NCI-H345 treated with DMSO at 0.1 percent for 48 hours (cell line): ENCODE results near the gene DOCK10.
"Not testable (repeated sequence)": the region's sequence is repeated elsewhere in the genome, so short reads cannot be mapped to it uniquely, and the experiment has no call there.

ENCODE experiments used
- DNase-seq: peaks from one replicate; lab custom pipeline; 2025; ENCODE audit not compliant: unreplicated experiment; lab: John Stamatoyannopoulos, UW

Gene DOCK10

DNA sequence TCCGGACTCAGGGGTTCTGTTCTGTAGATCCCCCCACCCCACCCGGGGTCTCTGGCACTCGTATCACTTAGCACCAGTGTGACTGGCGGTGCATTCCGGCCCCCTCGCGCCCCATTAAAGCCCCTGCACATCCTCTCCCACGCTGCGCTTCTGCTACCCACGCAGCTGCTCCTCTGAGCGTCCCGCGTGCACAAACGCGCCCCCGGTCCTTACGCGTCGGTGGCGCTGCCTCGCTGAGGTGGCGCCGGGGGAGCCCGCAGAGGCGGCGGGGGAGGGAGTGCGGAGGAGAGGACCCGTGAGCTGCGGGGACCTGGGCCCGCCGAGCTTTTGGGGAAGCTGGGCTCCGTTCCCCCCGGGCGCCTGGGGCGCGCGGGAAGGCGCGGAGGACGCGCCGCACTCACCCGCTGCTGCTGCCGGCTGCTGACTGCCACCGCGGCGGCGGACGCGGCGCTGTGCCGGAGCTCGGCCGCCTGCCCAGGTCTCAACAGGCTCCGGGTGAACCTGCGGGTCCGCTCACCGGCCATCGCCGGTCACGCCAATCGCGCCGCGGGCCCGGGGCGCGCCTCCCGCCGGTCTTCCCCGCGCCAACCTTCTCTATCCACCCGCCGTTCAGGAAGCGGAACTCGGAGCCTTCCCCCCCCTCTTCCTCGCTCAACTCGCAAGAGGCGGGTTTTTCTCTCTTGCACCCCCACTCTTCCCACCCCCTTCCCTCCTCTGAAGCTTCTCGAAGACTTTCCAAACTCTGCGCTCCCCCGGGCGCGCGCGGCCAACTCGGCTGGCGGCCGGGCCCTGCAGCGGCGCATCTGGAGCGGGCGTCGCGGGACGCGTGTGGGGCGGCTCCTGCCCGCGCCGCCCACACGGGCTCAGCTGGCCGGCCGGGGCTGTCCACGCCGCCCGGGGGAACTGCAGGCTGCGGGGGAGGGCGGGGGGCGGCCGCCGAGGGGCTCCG is at the start of gene DOCK10:
Gene DOCK10 (minus strand): TSS at position 618 of the 949 bp plus-strand sequence. CDS start 94 bp downstream, at position 524.
- no peak for DNase-seq

GRCh38 chr2:225091336-225091735 is 49.1 kb upstream of the DOCK10 start:
- no peak for DNase-seq

DNA sequence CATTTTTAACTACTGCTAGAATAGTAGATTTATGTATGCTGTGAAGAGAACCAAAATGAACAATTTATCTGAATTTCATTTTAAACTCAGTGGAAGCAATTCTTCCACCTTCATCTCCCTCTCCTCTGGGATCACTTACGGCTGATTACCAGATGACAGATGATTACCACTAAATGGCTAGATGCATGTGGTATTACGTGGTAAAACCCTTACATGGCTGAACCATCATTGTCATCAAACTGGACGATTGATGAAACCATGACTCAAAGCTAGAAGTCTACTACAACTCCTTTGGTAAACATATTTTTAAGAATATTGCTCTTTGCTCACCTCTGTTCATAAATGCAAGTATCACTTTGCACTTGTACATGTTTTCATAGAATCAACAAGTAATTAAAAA is 48.5 kb upstream of the DOCK10 start:
- no peak for DNase-seq

DNA sequence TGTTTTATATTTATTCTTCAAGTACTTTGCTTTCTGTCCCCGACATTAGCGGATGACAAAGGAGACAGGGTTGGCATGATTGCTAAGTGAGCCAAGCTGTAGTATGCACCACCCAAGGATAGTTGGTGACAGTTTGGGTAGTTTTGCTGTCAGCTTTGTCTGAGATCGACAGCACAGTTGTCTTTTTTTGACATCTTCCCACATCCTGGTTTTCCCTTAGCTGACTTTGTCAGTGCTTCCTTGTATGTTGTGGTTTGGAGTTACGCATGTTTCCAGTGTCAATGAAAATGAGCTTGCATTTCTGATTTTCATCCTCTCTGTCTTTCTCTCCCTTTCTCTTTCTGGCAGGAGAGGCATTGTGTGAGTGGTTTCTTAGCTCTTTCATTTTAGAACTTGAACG is 44.6 kb upstream of the DOCK10 start:
- DNase-seq: no peak

DNA sequence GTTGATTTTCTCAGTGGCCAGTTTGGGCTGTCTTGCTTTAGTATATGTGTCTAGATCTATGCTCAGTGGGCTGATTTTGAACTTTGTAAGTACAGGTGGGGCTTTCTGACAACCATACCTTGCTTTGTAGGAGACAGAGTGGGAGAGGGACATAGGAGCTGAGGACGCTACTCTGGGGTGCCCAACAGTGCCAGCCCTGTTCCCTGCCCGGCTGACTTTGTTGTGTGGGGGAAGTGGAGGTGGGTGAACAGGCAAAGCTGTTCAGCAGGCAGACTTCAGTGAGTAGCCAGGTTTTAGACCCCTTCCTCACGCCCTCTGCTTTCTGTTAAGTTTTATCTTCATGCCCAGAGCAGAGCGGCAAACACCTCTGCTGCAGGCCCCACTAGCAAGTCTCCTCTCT is 44.2 kb upstream of the DOCK10 start:
- no peak for DNase-seq

DNA sequence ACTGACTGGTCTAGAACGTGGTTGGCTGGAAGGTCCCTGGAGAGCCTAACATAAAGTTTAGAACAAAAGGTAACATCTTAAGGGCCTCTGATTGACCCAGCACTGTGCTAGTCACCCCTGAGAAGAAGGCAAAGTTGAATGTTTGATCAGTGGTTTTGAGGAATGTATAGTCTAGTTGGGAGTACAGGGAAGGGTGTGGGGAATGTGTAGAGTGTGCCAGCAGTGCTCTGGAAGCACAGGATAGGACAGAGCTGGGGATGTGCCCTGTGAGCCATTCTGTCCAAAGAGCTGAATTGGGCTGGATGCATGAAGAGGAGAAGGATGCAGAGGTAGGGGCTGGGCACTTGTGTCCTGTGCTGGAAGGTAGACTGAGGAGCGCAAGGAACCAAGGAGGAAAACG is 41.0 kb upstream of the DOCK10 start:
- no peak for DNase-seq

GRCh38 chr2:225076125-225076524 is 33.9 kb upstream of the DOCK10 start:
- no peak for DNase-seq

DNA sequence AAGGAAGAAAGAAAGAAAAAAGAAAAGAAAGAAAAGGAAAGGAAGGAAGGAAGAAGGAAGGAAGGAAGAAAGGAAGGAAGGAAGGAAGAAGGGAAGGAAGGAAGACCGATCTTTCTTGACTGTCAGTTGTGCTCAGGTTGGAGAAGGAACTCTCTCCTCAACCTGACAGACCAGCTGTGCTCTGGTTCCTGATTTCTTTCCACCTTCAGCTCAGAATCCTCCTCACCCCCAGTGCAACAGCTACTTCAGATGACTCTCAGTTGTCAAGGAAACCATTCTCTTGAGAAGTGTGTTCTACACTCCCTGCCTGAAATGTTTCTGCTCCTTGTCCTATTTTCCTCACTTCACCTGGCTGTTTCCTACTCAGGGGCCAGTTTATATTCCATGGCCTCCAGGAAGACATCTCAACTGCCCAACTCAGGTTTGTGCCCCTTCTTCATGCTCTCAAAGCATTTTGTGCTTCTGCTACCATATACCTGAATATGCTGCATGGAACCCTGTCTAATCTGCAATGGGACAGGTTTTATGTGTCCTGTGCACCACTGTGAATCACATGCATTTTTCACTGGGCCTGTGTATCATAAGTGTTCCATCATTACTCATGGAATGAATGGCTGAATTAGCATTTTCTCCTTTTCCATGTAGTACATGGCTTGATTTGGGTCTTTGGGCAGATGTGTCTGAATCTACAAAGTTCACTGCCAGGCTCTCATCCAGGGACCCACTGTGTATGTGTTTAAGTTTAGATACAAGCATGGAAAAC is 32.8 kb upstream of the DOCK10 start:
- DNase-seq: no peak

- no peak for DNase-seq
These were observed 32.1 kb upstream of the DOCK10 start for GRCh38 chr2:225074366-225074765.

DNA sequence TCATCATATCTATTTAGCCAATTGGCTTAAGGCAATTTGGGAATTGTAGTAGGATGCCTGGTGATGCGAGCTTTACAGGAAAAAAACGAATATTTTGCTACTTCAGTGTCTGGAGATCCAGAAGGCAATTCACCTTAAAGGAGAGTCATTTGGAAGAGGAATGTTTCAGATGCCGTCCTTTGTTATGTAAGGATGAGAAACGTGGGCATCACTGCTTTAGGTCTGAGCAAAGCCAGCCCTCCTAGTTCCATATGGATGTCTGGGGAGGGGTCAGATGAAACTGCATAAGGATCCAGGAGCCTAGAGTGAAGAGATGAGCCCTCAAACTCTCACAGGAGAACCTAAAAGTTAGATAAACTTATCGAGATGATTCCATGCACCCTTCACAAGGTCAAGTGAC is 30.9 kb upstream of the DOCK10 start:
- DNase-seq: no peak

- DNase-seq: no peak
These were observed 30.2 kb upstream of the DOCK10 start for GRCh38 chr2:225072444-225072843.

GRCh38 chr2:225070811-225071210 is 28.5 kb upstream of the DOCK10 start:
- DNase-seq: no peak

- no peak for DNase-seq
These were observed 27.7 kb upstream of the DOCK10 start for GRCh38 chr2:225069966-225070365.

- DNase-seq: no peak
These were observed 27.2 kb upstream of the DOCK10 start for GRCh38 chr2:225069477-225069876.

DNA sequence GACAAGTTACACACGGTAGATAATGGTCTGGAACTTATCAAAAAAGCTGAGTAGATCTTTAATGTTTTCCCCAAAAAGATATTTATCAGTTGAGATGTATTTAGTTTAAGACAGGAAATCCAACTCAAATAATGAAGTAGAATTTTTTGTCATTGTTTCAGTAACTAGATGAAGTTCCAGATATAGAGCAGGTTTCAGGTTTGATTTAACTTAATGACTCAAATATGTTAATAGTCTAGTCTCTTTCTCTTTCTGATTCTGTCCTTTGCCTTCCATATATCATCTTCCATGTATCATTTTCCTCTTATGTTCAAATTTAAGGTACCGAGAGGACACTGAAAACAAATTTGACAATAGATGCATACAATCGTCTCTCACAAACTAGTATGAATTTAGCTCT is 23.6 kb upstream of the DOCK10 start:
- DNase-seq: no peak

GRCh38 chr2:225064928-225065327 is 22.7 kb upstream of the DOCK10 start:
- DNase-seq: no peak

DNA sequence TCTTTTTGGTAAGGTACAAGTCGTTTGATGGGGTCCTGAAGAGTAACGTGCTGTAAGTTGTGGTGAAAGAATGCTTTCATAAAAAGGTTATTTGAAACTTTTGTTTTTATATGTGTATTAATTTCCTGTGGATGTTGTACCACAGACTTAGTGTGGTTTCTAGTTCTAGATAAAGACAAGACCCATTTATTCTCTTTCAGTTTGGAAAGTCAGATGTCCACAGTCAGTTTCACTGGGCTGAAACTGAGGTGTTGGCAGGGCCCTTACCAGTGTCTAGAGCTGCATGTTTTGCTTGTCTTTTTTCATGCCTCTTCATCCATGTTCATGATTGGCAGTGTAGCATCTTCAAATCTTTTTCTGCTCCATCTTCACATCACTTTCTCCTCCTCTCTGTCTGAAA is 22.1 kb upstream of the DOCK10 start:
- no peak for DNase-seq

- DNase-seq: no peak
These were observed 14.2 kb upstream of the DOCK10 start for GRCh38 chr2:225056330-225057073.

DNA sequence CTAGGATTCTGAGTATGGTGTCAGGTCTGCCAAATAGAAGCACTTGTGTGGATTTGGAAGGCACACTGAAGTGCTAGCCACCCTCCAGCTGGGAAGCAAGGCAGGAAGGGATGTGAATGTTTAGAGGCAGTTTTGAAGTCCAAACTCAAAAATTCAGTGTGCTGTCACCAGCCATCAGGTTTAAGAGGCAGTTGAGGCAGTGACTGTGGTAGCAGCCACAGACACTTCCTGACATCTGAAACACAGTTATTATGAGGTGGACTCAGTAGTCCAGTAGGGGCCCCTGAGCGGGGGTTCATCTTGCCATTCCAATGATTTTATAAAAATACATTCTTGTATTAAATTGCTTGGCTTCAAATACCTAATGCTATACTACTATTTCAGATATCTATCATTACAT is 13.4 kb upstream of the DOCK10 start:
- no peak for DNase-seq

- DNase-seq: no peak
These were observed 10.4 kb upstream of the DOCK10 start for GRCh38 chr2:225052703-225053102.

- DNase-seq: not testable (repeated sequence)
These were observed 5.2 kb upstream of the DOCK10 start for GRCh38 chr2:225047502-225047901.
